ENCODE measurements around the gene CD276. TPM values are rescaled to one million over a fixed set of nuclear protein-coding genes. Genes with fewer than 3 reads are reported as not detected.

CD276 gene
- total RNA-seq, 1 donor: 1.3 TPM

DNA sequence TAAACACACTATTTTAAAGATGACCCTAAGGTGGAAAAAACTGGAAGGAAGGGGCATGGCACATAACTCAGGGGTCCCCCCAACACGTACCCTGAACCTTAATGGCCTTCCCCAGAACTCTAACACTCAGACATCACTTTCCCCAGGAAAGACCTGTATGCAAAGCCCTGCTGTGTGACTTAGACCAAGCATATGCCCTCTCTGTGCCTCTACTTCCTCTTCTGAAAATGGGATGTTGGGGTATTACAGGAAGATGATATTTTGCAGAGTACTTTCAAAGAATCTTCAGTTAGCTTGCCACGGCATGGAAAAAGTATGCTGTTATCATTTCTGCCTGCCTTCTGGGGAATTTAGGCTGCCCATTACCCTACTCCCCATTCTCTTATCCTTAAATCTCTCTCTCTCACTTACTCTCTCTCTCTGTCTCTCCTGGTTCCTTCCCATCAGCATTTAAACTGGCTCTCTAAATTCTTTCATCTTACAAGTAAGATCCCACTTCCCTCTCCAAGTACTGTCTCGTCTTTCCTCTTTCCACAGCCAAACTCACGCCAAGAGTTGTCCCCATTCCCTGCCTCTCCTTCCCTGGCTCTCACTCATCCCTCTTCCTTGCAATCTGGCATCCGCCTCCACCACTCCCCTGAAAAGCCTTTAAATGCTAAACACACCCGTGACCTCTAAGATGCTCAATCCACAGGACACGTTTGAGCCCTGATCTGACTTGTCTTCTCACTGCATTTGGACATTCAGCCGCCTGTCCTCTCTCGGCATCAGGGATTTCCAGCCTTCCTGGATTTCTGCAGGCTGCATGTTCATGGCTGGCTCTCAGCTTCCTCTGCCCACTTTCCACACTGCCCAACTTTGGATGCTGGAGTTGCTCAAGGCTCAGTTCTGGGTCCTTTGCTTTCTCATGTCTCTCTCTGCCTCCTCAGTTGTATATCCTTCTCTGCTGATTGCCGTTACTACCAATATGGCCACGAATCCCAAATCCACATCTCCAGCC lies 76.4 kb downstream of the CD276 start:
- no peak for DNase-seq (ENCODE audit: low read depth in 2 of 3, low spot score in 2 of 3)

DNA sequence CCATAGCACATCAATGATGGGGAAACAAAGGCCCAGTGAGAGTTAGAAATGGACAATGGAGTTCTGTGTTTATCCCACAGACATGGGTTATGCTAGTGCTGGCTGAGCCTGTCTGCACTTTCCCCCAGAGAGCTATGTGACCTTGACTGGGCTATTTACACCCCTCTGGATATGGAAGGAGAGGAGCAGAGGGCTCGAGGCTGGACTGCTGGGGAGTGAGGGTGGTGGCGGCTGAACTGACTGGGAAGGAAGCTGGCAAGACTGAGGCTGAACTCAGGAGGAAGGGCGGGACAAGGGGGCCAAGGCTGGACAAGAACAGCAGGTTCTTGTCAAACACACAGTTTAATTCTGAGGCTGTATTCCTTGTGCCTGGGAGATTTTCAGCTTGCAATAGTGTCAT lies 79.7 kb downstream of the CD276 start:
- DNase-seq (ENCODE audit: low read depth in 2 of 3, low spot score in 2 of 3): no peak

Other genes with a start within 250 kb of the CD276 start
- gene REC114, start 241.2 kb upstream of the CD276 start, total RNA-seq: not detected
- 24.5 TPM for gene NPTN, start 51.0 kb upstream of the CD276 start, total RNA-seq
- not detected for gene INSYN1, start 69.0 kb downstream of the CD276 start, total RNA-seq
- gene TBC1D21, start 189.2 kb downstream of the CD276 start, total RNA-seq: not detected
- 12.9 TPM for gene LOXL1, start 242.1 kb downstream of the CD276 start, total RNA-seq